Measurements from ENCODE around the gene CDH5. TPM values are rescaled to one million over a fixed set of nuclear protein-coding genes. Genes with fewer than 3 reads are reported as not detected.

The CDH5 gene
- polyA plus RNA-seq, 1 donor (not counting 4 experiments of a cell fraction or from before 2014, with no cell fraction given), result 0.05 TPM

DNA sequence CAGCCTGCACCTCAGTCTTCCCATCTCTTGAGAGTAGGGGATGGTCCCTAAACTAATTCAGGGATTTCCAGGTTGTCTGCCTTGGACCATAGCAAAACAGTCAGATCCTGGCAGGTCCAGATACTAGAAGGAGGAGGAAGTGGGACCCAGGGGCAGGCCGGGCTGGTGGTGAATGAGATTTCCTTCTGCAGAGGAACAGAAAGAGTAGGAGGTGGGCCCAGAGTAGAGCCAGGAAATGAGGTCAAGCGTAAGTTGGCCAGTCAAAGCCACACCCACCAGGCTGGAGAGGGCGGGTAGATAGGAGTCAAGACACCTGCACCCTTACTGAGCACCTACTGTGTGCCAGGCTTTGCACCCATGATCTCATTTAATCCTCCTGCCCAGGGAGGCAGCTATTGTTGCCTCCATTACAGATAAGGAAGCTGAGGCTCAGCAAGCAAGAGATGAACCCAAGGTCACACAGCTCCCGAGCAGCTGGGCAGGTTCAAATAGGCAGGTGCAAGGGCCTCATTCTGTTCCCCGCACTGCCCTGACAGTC, 2.6 kb downstream of the CDH5 start:
- H3K79me2 ChIP-seq (ENCODE audit: control insufficient read depth, insufficient read depth, low read length), result no peaks in the 10 kb centered on the region
- no peaks in the 10 kb centered on the region for H3K27me3 ChIP-seq (ENCODE audit: control insufficient read depth, extremely low read depth, insufficient read depth, low read length)
- H3K9me1 ChIP-seq (ENCODE audit: control insufficient read depth, extremely low read depth, insufficient read depth, low read length), result no peaks in the 10 kb centered on the region
- TF ChIP-seq, protein P1, sequence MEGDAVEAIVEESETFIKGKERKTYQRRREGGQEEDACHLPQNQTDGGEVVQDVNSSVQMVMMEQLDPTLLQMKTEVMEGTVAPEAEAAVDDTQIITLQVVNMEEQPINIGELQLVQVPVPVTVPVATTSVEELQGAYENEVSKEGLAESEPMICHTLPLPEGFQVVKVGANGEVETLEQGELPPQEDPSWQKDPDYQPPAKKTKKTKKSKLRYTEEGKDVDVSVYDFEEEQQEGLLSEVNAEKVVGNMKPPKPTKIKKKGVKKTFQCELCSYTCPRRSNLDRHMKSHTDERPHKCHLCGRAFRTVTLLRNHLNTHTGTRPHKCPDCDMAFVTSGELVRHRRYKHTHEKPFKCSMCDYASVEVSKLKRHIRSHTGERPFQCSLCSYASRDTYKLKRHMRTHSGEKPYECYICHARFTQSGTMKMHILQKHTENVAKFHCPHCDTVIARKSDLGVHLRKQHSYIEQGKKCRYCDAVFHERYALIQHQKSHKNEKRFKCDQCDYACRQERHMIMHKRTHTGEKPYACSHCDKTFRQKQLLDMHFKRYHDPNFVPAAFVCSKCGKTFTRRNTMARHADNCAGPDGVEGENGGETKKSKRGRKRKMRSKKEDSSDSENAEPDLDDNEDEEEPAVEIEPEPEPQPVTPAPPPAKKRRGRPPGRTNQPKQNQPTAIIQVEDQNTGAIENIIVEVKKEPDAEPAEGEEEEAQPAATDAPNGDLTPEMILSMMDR (optimal IDR thresholded peaks at IDR 0.05 in 1 of 3, IDR thresholded peaks at IDR 0.05 in 1 of 3, conservative IDR thresholded peaks at IDR 0.05 in 1 of 3; ENCODE audit: extremely low read depth in 1 of 3, insufficient read depth in 2 of 3, low read length in 3 of 3), result no peak
- TF ChIP-seq EZH2 (IDR thresholded peaks at IDR 0.05; ENCODE audit: low read length), result no peak
- H3K4me1 ChIP-seq (ENCODE audit: control insufficient read depth, extremely low read depth, insufficient read depth, low read length), result no peaks in the 10 kb centered on the region
- DNase-seq (ENCODE audit: low read depth, low spot score) (no peak), FAIRE-seq (no peak)
- H3K4me2 ChIP-seq (ENCODE audit: control insufficient read depth, extremely low read depth, insufficient read depth, low read depth, low read length), result no peak overlapping the region
- H2AFZ ChIP-seq (ENCODE audit: control insufficient read depth, low read length), result no peak overlapping the region
- no peak overlapping the region for H3K4me3 ChIP-seq (ENCODE audit: control insufficient read depth in 2 of 3, extremely low read depth in 1 of 3, insufficient read depth in 2 of 3, low read depth in 1 of 3, low read length in 3 of 3)
- no peak overlapping the region for H3K27ac ChIP-seq (ENCODE audit: control insufficient read depth, insufficient read depth, low read length)
- no peaks in the 10 kb centered on the region for H3K9me3 ChIP-seq (ENCODE audit: control insufficient read depth, low read depth, low read length)
- dilution Hi-C loops (cut with MboI; ENCODE audit: extremely low pct_ligation_motif_present, low sequenced_read_pairs), result no loop called here
- H3K9ac ChIP-seq (ENCODE audit: control insufficient read depth, extremely low read depth, insufficient read depth, low read length), result no peak overlapping the region
- no peaks in the 10 kb centered on the region for H4K20me1 ChIP-seq (ENCODE audit: control insufficient read depth, extremely low read depth, insufficient read depth, low read length)
- no peaks in the 10 kb centered on the region for H3K36me3 ChIP-seq (ENCODE audit: control insufficient read depth in 2 of 2, extremely low read depth in 1 of 2, insufficient read depth in 2 of 2, low read length in 2 of 2)

DNA sequence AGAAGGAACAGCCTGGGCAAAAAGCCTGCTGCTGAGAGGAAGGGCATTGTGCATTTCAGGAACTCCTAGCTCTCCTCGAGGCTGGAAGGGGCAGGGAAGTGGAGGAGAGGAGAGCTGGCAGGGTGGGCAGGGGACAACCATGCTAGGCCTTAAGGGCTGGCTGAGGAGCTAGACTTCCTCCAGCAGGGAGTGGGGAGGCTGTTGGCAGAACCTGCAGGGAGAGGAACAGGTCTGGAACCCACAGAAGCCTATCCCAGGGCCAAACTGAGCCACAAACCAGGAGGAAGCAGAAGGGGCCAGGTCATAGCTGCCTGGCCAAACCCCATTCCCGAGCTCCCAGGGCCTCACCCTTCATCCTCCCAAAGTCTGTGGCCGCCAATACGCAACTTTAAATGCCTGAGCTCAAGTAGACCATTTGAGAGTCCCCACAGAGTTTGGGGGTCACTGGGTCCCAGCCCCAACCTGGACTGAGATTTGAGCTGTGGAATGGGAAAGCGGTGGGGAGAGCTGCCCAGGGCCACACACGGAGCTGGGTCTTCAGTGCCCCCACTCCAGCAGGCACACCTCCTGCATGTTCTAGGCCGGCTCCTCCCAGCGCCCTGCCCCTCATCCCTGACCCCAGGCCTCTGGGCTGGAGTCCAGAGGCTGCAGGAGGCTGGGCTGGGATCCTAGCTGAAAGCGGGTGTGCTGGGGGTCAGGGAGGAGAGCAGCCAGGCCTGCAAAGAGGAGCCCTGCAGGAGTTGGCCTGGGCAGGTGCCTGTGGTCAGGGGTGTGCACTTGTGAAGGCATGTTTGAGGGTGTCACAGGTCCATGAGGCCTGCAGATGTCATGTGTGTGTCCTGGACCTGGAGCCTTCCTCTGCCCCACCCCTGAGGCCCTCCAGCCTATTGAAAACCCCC, 4.5 kb downstream of the CDH5 start:
- Histone ChIP-seq H3K9ac (ENCODE audit: control insufficient read depth, extremely low read depth, insufficient read depth, low read length) (no peak overlapping the region), H2AFZ (ENCODE audit: control insufficient read depth, low read length) (no peak overlapping the region), H3K36me3 (ENCODE audit: control insufficient read depth in 2 of 2, extremely low read depth in 1 of 2, insufficient read depth in 2 of 2, low read length in 2 of 2) (no peaks in the 10 kb centered on the region), H3K4me1 (ENCODE audit: control insufficient read depth, extremely low read depth, insufficient read depth, low read length) (no peaks in the 10 kb centered on the region), H3K79me2 (ENCODE audit: control insufficient read depth, insufficient read depth, low read length) (no peaks in the 10 kb centered on the region), H3K27ac (ENCODE audit: control insufficient read depth, insufficient read depth, low read length) (no peak overlapping the region), H3K4me2 (ENCODE audit: control insufficient read depth, extremely low read depth, insufficient read depth, low read depth, low read length) (no peak overlapping the region), H3K9me3 (ENCODE audit: control insufficient read depth, low read depth, low read length) (no peaks in the 10 kb centered on the region), H4K20me1 (ENCODE audit: control insufficient read depth, extremely low read depth, insufficient read depth, low read length) (no peaks in the 10 kb centered on the region), H3K4me3 (ENCODE audit: control insufficient read depth in 2 of 3, extremely low read depth in 1 of 3, insufficient read depth in 2 of 3, low read depth in 1 of 3, low read length in 3 of 3) (no peak overlapping the region), H3K27me3 (ENCODE audit: control insufficient read depth, extremely low read depth, insufficient read depth, low read length) (no peaks in the 10 kb centered on the region), H3K9me1 (ENCODE audit: control insufficient read depth, extremely low read depth, insufficient read depth, low read length) (no peaks in the 10 kb centered on the region)
- dilution Hi-C loops (cut with MboI; ENCODE audit: extremely low pct_ligation_motif_present, low sequenced_read_pairs), result no loop called here
- TF ChIP-seq EZH2 (IDR thresholded peaks at IDR 0.05; ENCODE audit: low read length), result no peak
- TF ChIP-seq, protein P1 (optimal IDR thresholded peaks at IDR 0.05 in 1 of 3, IDR thresholded peaks at IDR 0.05 in 1 of 3, conservative IDR thresholded peaks at IDR 0.05 in 1 of 3; ENCODE audit: extremely low read depth in 1 of 3, insufficient read depth in 2 of 3, low read length in 3 of 3), result no peak
- DNase-seq (ENCODE audit: low read depth, low spot score) (no peak), FAIRE-seq (no peak)

Measured in keratinocyte (primary cell).